ENCODE measurements around the gene AGBL1.

GRCh38 chr15:86573476-86573875 is 493.8 kb downstream of the AGBL1 start:
- no peak for TF ChIP-seq POLR2A (IDR thresholded peaks at IDR 0.05; ENCODE audit: low read depth, low read length)
- TF ChIP-seq JUN (IDR thresholded peaks at IDR 0.05; ENCODE audit: borderline replicate concordance, insufficient read depth, insufficient read length, low read depth), result no peak
- no peak for TF ChIP-seq EZH2 (IDR thresholded peaks at IDR 0.05; ENCODE audit: borderline replicate concordance, low read depth, low read length, severe bottlenecking)
- TF ChIP-seq POLR2AphosphoS5 (IDR thresholded peaks at IDR 0.05; ENCODE audit: insufficient read depth, low read depth, low read length), result no peak
- TF ChIP-seq CTCF (IDR thresholded peaks at IDR 0.05; ENCODE audit: extremely low read depth in 1 of 2, insufficient read depth in 1 of 2, low read depth in 1 of 2, low read length in 2 of 2), result no peak
- TF ChIP-seq MAX (IDR thresholded peaks at IDR 0.05; ENCODE audit: insufficient read depth, insufficient read length), result no peak
- TF ChIP-seq GATA2 (IDR thresholded peaks at IDR 0.05; ENCODE audit: insufficient read depth, insufficient read length, low read depth, low read length), result no peak

Data from endothelial cell of umbilical vein (primary cell).